Mucosa of stomach (tissue), 1 donor: ENCODE measurements around the gene DLG2.

ENCODE experiments used
- H3K27me3 ChIP-seq: one replicate; pipeline ENCODE4 v1.7.0; 2013; ENCODE audit warnings: mild to moderate bottlenecking, low read length; ENCODE audit not compliant: control insufficient read depth, insufficient read depth
- H3K36me3 ChIP-seq: one replicate; pipeline ENCODE4 v1.7.0; 2013; ENCODE audit warnings: low read length; ENCODE audit not compliant: control insufficient read depth, insufficient read depth
- H3K4me1 ChIP-seq: one replicate; pipeline ENCODE4 v1.7.0; 2013; ENCODE audit warnings: mild to moderate bottlenecking, low read length; ENCODE audit not compliant: control insufficient read depth, insufficient read depth
- H3K4me3 ChIP-seq: one replicate; pipeline ENCODE4 v1.7.0; 2013; ENCODE audit warnings: low read length
- H3K9ac ChIP-seq: one replicate; pipeline ENCODE4 v1.7.0; 2013; ENCODE audit warnings: mild to moderate bottlenecking, low read length, moderate library complexity
- H3K9me3 ChIP-seq: one replicate; pipeline ENCODE4 v1.7.0; 2013; ENCODE audit warnings: mild to moderate bottlenecking, low read length, moderate library complexity; ENCODE audit not compliant: control insufficient read depth
- donor health status: Pancreatic carcinoma.

DLG2 gene

GRCh38 chr11:85595285-85595884, 31.8 kb downstream of the DLG2 start:
- Histone ChIP-seq H3K9ac (no peak overlapping the region), H3K36me3 (no peaks in the 10 kb centered on the region), H3K4me1 (no peaks in the 10 kb centered on the region), H3K4me3 (no peak overlapping the region), H3K27me3 (no peaks in the 10 kb centered on the region), H3K9me3 (no peaks in the 10 kb centered on the region)

DNA sequence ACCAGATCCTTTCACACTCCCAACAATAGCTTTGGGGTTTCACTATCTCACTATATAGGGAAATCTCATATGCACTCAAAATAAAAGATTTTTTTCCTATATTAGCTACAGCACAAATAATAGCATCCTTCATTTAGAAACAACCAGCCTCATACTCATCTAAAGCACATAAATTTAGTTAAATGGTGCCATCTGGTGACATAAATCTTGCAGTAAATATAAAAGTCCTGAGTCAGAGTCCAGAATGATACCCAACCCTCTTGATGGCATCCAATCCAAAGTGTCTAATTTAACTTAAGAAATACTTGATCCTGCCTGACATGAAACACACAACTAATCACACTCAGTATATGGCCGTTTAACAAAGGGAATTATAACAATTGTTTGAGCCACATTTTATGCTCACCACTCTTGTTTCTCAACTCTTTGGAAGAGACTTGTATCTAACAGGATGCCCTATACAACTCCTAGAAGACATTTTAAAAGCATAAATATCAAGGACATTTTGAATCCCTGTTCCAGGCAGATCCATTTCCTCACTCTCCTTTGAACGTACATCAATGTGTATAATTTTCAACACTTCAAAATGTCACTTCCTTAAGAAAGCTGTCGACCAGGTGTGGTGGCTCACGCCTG, 36.2 kb downstream of the DLG2 start:
- Histone ChIP-seq H3K27me3 (no peaks in the 10 kb centered on the region), H3K36me3 (no peaks in the 10 kb centered on the region), H3K9ac (no peak overlapping the region), H3K4me1 (no peaks in the 10 kb centered on the region), H3K9me3 (no peaks in the 10 kb centered on the region), H3K4me3 (no peak overlapping the region)

DNA sequence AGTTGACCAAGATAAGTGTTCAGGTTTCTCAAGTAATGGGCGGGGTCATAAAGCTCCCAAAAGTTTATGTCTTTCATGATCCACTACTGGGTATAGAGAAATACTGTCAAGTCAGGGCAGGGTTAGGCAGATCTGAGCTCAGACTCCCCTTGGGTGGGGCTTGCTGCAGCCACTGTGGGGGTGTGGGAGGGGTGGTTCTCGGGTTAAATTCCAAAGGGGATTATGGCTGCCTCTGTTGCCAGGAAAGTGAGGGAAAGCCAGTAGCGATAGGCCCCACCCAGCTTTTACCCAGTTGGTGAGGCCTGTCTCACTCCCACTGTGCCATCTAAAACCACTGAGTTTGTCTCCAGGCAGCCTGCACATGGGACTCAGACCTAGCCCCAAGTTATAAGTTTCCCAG, 37.8 kb downstream of the DLG2 start:
- Histone ChIP-seq H3K9me3 (no peaks in the 10 kb centered on the region), H3K27me3 (no peaks in the 10 kb centered on the region), H3K4me3 (no peak overlapping the region), H3K4me1 (no peaks in the 10 kb centered on the region), H3K9ac (no peak overlapping the region), H3K36me3 (no peaks in the 10 kb centered on the region)

- Histone ChIP-seq H3K4me1 (no peaks in the 10 kb centered on the region), H3K9ac (no peak overlapping the region), H3K27me3 (no peaks in the 10 kb centered on the region), H3K4me3 (no peak overlapping the region), H3K9me3 (no peaks in the 10 kb centered on the region), H3K36me3 (no peaks in the 10 kb centered on the region)
These were observed 45.0 kb downstream of the DLG2 start for GRCh38 chr11:85582111-85582510.

DNA sequence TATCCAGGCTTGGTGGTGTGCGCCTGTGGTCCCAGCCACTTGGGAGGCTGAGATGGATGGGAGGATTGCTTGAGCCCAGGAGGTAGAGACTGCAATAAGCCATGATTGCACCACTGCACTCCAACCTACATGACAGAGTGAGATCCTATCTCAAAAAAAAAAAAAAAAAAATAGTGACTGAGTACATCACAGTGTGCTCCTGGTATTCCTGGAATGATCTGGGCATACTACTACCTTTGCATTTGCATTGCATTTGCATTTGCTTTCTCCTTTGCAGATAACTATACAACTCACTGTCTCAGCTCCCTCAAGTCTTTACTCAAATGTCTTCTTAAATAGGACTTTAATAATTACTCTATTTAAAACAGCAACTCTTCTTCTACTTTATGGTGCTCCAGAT, 51.8 kb downstream of the DLG2 start:
- H3K9ac ChIP-seq = no peak overlapping the region
- H3K36me3 ChIP-seq = no peaks in the 10 kb centered on the region
- H3K9me3 ChIP-seq = no peaks in the 10 kb centered on the region
- H3K4me1 ChIP-seq = no peaks in the 10 kb centered on the region
- no peak overlapping the region for H3K4me3 ChIP-seq
- H3K27me3 ChIP-seq = no peaks in the 10 kb centered on the region

DNA sequence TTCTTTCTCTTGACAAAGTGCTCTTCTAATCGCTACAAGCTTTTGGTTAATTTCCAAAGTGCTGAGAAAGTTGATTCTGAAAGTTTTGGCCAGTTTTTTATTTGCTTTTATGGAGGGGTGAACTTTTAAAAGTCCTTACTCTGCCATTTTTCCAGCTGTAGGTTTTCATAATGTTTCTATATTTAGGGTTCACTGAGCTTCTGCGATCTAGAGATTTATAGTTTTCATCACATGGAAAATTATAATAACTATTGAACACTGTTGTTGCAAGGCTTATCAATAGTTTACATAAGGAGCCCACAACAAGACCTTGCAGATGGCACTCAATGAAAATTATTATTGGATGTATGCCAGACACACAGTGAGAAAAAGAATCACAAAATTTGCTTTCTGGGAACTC, 55.1 kb downstream of the DLG2 start:
- Histone ChIP-seq H3K9me3 (no peaks in the 10 kb centered on the region), H3K9ac (no peak overlapping the region), H3K4me1 (no peaks in the 10 kb centered on the region), H3K4me3 (no peak overlapping the region), H3K27me3 (no peaks in the 10 kb centered on the region), H3K36me3 (no peaks in the 10 kb centered on the region)

- no peak overlapping the region for H3K4me3 ChIP-seq
These were observed 57.6 kb downstream of the DLG2 start for GRCh38 chr11:85569525-85569924.

DNA sequence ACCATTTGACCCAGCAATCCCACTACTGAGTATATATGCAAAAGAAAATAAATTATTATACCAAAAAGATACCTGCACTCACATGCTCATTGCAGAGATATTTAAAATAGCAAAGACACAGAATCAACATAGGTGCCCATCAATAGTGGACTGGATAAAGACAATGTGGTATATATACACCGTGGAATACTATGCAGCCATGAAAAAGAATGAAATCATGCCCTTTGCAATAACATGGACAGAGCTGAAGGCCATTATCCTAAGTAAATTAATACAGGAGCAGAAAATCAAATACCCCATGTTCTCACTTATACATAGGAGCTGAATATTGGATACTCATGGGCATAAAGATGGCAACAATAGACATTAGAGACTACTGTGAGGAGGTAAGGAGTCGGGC, 68.7 kb downstream of the DLG2 start:
- H3K4me3 ChIP-seq = no peak overlapping the region
- no peaks in the 10 kb centered on the region for H3K4me1 ChIP-seq
- no peaks in the 10 kb centered on the region for H3K9me3 ChIP-seq
- H3K27me3 ChIP-seq = no peaks in the 10 kb centered on the region
- H3K36me3 ChIP-seq = no peaks in the 10 kb centered on the region
- no peak overlapping the region for H3K9ac ChIP-seq

More at GRCh38 chr11:85569525-85569924, 57.6 kb downstream of the DLG2 start:
- H3K9ac ChIP-seq = no peak overlapping the region
- H3K36me3 ChIP-seq = no peaks in the 10 kb centered on the region
- H3K27me3 ChIP-seq = no peaks in the 10 kb centered on the region
- H3K9me3 ChIP-seq = no peaks in the 10 kb centered on the region
- no peaks in the 10 kb centered on the region for H3K4me1 ChIP-seq

GRCh38 chr11:85551881-85552280, 75.3 kb downstream of the DLG2 start:
- Histone ChIP-seq H3K36me3 (no peaks in the 10 kb centered on the region), H3K9ac (no peak overlapping the region), H3K4me1 (no peaks in the 10 kb centered on the region), H3K9me3 (no peaks in the 10 kb centered on the region), H3K27me3 (no peaks in the 10 kb centered on the region), H3K4me3 (no peak overlapping the region)

DNA sequence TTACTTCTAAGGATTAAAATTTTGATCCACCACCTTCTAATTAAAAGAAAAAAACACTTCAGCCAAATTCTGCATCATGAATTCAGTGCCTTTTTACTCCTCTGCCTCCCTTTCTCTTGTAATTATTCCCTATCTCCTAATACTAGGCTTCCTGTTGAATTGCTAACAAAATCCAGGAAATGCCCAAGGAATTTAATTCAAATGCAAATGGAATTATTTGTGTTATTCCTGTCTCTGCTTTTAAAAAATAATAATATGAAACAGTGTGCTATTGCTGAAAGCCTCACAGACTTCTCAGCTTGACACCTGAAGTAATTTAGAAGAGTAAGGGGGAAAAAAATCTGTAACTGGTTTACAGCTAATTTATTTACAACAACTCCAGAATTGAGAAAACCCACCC, 85.5 kb downstream of the DLG2 start:
- H3K9ac ChIP-seq = no peak overlapping the region
- no peaks in the 10 kb centered on the region for H3K9me3 ChIP-seq
- no peaks in the 10 kb centered on the region for H3K4me1 ChIP-seq
- no peaks in the 10 kb centered on the region for H3K27me3 ChIP-seq
- H3K4me3 ChIP-seq = no peak overlapping the region
- no peaks in the 10 kb centered on the region for H3K36me3 ChIP-seq

- Histone ChIP-seq H3K36me3 (no peaks in the 10 kb centered on the region), H3K4me3 (no peak overlapping the region), H3K27me3 (no peaks in the 10 kb centered on the region), H3K9me3 (no peaks in the 10 kb centered on the region), H3K9ac (no peak overlapping the region), H3K4me1 (no peaks in the 10 kb centered on the region)
These were observed 86.4 kb downstream of the DLG2 start for GRCh38 chr11:85540635-85541205.

DNA sequence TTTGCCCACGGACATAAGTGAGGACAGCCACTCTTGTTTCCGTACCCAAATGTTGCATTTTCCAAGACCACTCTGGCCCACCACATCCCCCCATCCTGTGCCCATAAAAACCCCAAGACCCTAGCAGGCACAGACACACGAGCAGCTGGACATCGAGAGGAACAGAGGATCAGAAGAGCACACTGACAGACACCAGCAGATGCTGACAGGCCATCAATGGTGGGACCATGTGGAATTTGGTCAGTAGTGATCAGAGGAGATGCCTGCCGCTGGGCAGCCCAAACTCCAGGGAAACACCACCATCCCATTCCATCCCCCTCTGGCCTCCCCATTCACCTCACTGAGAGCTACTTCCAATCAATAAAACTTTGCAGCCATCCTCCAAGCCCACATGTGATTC, 87.0 kb downstream of the DLG2 start:
- H3K27me3 ChIP-seq = no peaks in the 10 kb centered on the region
- H3K9ac ChIP-seq = no peak overlapping the region
- H3K4me3 ChIP-seq = no peak overlapping the region
- no peaks in the 10 kb centered on the region for H3K4me1 ChIP-seq
- H3K36me3 ChIP-seq = no peaks in the 10 kb centered on the region
- no peaks in the 10 kb centered on the region for H3K9me3 ChIP-seq
